Panc1 (cell line): ENCODE data around the gene UNC13A. TPM values are rescaled to one million over a fixed set of nuclear protein-coding genes. Genes with fewer than 3 reads are reported as not detected.

Experiments
- ATAC-seq: fragments of 200-7000 bp; cut with Tn5 transposase; 2 replicates; pipeline ENCODE4 v1.9.1; 2020; ENCODE audit warnings: mild to moderate bottlenecking, moderate library complexity
- BruUV-seq: library from RNA; stranded (reverse); fragments of 400-500 nt; replicated peaks from 2 replicates; lab custom pipeline; 2021; lab: Mats Ljungman, UMichigan
- CTCF ChIA-PET: fragments of 300-600 bp; sonication (Branson Sonifier 250); formaldehyde crosslinking; loops from one replicate; lab custom pipeline; 2022; ENCODE audit warnings: antibody characterized with exemption; lab: Charles Lee
- POLR2A ChIA-PET: fragments of 300-600 bp; sonication (Branson Sonifier 250); formaldehyde crosslinking; loops from one replicate; lab custom pipeline; 2022; ENCODE audit warnings: antibody characterized with exemption; lab: Charles Lee
- DNase-seq: peaks from one replicate; pipeline ENCODE4 v3.0.0-alpha.2; 2010; ENCODE audit warnings: low read depth, low spot score
- H3K27ac ChIP-seq: 2 replicates; pipeline ENCODE4 v1.5.1; 2011; ENCODE audit warnings: mild to moderate bottlenecking, low read length, inconsistent platforms
- H3K27me3 ChIP-seq: fragments of 200-500 bp; sonication (Bioruptor generic); 2 replicates; pipeline ENCODE4 v1.6.0; 2014; ENCODE audit warnings: low read length, inconsistent platforms; ENCODE audit not compliant: control insufficient read depth, insufficient read depth
- H3K36me3 ChIP-seq: fragments of 200-500 bp; sonication (Bioruptor generic); 2 replicates; pipeline ENCODE4 v1.5.1; 2014; ENCODE audit warnings: inconsistent platforms, mild to moderate bottlenecking, low read length, moderate library complexity; ENCODE audit not compliant: control insufficient read depth, insufficient read depth
- H3K4me1 ChIP-seq: 2 replicates; pipeline ENCODE4 v1.5.1; 2011; ENCODE audit warnings: inconsistent platforms, mild to moderate bottlenecking, low read length, moderate library complexity; ENCODE audit not compliant: control insufficient read depth, insufficient read depth
- H3K4me3 ChIP-seq, 2 experiments: 2 replicates each; pipeline ENCODE4 v1.5.1; 2011 to 2012; ENCODE audit warnings: low read depth in 2 of 2, low read length in 2 of 2, mild to moderate bottlenecking in 2 of 2, inconsistent platforms in 1 of 2, moderate library complexity in 1 of 2
- H3K9me3 ChIP-seq: fragments of 200-500 bp; sonication (Bioruptor generic); 2 replicates; pipeline ENCODE4 v1.5.1; 2014; ENCODE audit warnings: low read depth, mild to moderate bottlenecking, inconsistent platforms, low read length, moderate library complexity; ENCODE audit not compliant: control insufficient read depth, insufficient read depth
- CTCF ChIP-seq: fragments of 450-650 bp; IDR thresholded peaks from 2 replicates; pipeline ENCODE4 v1.5.1; 2017; ENCODE audit warnings: mild to moderate bottlenecking
- POLR2AphosphoS5 ChIP-seq: IDR thresholded peaks from 2 replicates; pipeline ENCODE4 v1.6.1; 2012; ENCODE audit warnings: mild to moderate bottlenecking, low read depth, low read length, moderate library complexity
- SIN3A ChIP-seq: IDR thresholded peaks from 2 replicates; pipeline ENCODE4 v1.6.1; 2012; ENCODE audit warnings: low read depth, mild to moderate bottlenecking, low read length, moderate library complexity, borderline replicate concordance; ENCODE audit not compliant: insufficient read depth
- TCF7L2 ChIP-seq: IDR thresholded peaks from 2 replicates; pipeline ENCODE4 v1.6.1; 2011; ENCODE audit warnings: mild to moderate bottlenecking, low read depth, low read length, inconsistent platforms
- in situ Hi-C: cut with HindIII; loops from 2 replicates; pipeline ENCODE4 v1.10.0; 2016; ENCODE audit warnings: low sequenced_read_pairs, low pct_unique_long_range_greater_than_20kb
- intact Hi-C: fragments of 100-400 bp; cut with micrococcal nuclease; formaldehyde crosslinking; loops from one replicate; pipeline ENCODE4 v1.10.0; 2022; ENCODE audit not compliant: unreplicated experiment
- total RNA-seq: library from RNA; stranded (reverse); gene quantifications from one replicate; pipeline ENCODE4 v1.2.1, GENCODE V29; 2021; ENCODE audit not compliant: unreplicated experiment
- TF ChIP-seq, protein P1 (sequence below), 2 experiments: IDR thresholded peaks; 2 replicates each; pipeline ENCODE4 v1.6.1; 2011 to 2012; ENCODE audit warnings: low read depth in 2 of 2, control low read depth in 1 of 2, low read length in 1 of 2, mild to moderate bottlenecking in 1 of 2, moderate library complexity in 1 of 2; ENCODE audit not compliant: insufficient read depth in 1 of 2

The UNC13A gene
- total RNA-seq, 1 experiment from 2014 or later: 0.46 TPM

- intact Hi-C loops: no loop called here
- H3K9me3 ChIP-seq: no peaks in the 10 kb centered on the region
- POLR2A ChIA-PET: interaction anchor here (0.6 kb wide), 1 partner anchor 56 kb away, joined by 12 read pairs; no protein-coding TSS in a partner anchor
- no TSS peak for BruUV-seq
- CTCF ChIA-PET: no interaction called here
- in situ Hi-C loops: no loop called here
- H3K4me3 ChIP-seq: no peak overlapping the region
- no peaks in the 10 kb centered on the region for H3K36me3 ChIP-seq
- H3K4me1 ChIP-seq: no peaks in the 10 kb centered on the region
- DNase-seq (no peak), ATAC-seq (no peak)
- no peak for TF ChIP-seq TCF7L2
- TF ChIP-seq SIN3A: no peak
- TF ChIP-seq POLR2AphosphoS5: no peak
- TF ChIP-seq, protein P1, sequence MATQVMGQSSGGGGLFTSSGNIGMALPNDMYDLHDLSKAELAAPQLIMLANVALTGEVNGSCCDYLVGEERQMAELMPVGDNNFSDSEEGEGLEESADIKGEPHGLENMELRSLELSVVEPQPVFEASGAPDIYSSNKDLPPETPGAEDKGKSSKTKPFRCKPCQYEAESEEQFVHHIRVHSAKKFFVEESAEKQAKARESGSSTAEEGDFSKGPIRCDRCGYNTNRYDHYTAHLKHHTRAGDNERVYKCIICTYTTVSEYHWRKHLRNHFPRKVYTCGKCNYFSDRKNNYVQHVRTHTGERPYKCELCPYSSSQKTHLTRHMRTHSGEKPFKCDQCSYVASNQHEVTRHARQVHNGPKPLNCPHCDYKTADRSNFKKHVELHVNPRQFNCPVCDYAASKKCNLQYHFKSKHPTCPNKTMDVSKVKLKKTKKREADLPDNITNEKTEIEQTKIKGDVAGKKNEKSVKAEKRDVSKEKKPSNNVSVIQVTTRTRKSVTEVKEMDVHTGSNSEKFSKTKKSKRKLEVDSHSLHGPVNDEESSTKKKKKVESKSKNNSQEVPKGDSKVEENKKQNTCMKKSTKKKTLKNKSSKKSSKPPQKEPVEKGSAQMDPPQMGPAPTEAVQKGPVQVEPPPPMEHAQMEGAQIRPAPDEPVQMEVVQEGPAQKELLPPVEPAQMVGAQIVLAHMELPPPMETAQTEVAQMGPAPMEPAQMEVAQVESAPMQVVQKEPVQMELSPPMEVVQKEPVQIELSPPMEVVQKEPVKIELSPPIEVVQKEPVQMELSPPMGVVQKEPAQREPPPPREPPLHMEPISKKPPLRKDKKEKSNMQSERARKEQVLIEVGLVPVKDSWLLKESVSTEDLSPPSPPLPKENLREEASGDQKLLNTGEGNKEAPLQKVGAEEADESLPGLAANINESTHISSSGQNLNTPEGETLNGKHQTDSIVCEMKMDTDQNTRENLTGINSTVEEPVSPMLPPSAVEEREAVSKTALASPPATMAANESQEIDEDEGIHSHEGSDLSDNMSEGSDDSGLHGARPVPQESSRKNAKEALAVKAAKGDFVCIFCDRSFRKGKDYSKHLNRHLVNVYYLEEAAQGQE (IDR thresholded peaks at IDR 0.05; ENCODE audit: insufficient read depth in 1 of 2, low read depth in 2 of 2, low read length in 1 of 2): no peak
- no peak for TF ChIP-seq CTCF
- no peaks in the 10 kb centered on the region for H3K27me3 ChIP-seq
- H3K27ac ChIP-seq: no peak overlapping the region
Measured at GRCh38 chr19:17665058-17665457, 23.1 kb downstream of the UNC13A start.

GRCh38 chr19:17659996-17660395 is 28.2 kb downstream of the UNC13A start:
- H3K27ac ChIP-seq: no peak overlapping the region
- BruUV-seq: no TSS peak
- H3K36me3 ChIP-seq: no peaks in the 10 kb centered on the region
- H3K9me3 ChIP-seq: no peaks in the 10 kb centered on the region
- in situ Hi-C loops (no loop called here), intact Hi-C loops (no loop called here)
- ChIA-PET CTCF (interaction anchor here (0.7 kb wide), 1 partner anchor 219 kb away, joined by 4 read pairs; no protein-coding TSS in a partner anchor), POLR2A (no interaction called here)
- H3K27me3 ChIP-seq: no peaks in the 10 kb centered on the region
- ATAC-seq: no peak
- DNase-seq: no peak
- H3K4me1 ChIP-seq: no peaks in the 10 kb centered on the region
- no peak overlapping the region for H3K4me3 ChIP-seq
- TF ChIP-seq, protein P1 (IDR thresholded peaks at IDR 0.05; ENCODE audit: insufficient read depth in 1 of 2, low read depth in 2 of 2, low read length in 1 of 2): no peak
- TF ChIP-seq POLR2AphosphoS5: no peak
- TF ChIP-seq TCF7L2: no peak
- TF ChIP-seq CTCF: no peak
- TF ChIP-seq SIN3A: no peak
